Large intestine (tissue), 3 donors: ENCODE measurements around the gene MCC. TPM values are rescaled to one million over a fixed set of nuclear protein-coding genes. Genes with fewer than 3 reads are reported as not detected.

Experiments
- DNase-seq, 2 donors: peaks; one replicate each; pipeline versions ENCODE4 v3.0.0 to v3.0.0-alpha.2; 2013
- H3K27ac ChIP-seq: one replicate; pipeline ENCODE4 v1.5.1; 2013; ENCODE audit warnings: low read length
- H3K27me3 ChIP-seq: 2 replicates; pipeline ENCODE4 v1.6.1; 2013; ENCODE audit warnings: low read length; ENCODE audit not compliant: control insufficient read depth, insufficient read depth
- H3K36me3 ChIP-seq: 2 replicates; pipeline ENCODE4 v1.6.1; 2013; ENCODE audit warnings: low read length; ENCODE audit not compliant: control insufficient read depth, insufficient read depth
- H3K4me1 ChIP-seq: one replicate; pipeline ENCODE4 v1.6.1; 2013; ENCODE audit warnings: low read length; ENCODE audit not compliant: control insufficient read depth, insufficient read depth
- H3K4me3 ChIP-seq: one replicate; pipeline ENCODE4 v1.5.1; 2013; ENCODE audit warnings: low read length
- H3K9me3 ChIP-seq: one replicate; pipeline ENCODE4 v1.6.1; 2013; ENCODE audit warnings: mild to moderate bottlenecking, low read depth, low read length, moderate library complexity; ENCODE audit not compliant: control insufficient read depth
- WGBS: methylation state at CpG from one replicate; pipeline ENCODE4 v1.1.5; 2013; ENCODE audit warnings: low lambda C conversion rate; ENCODE audit not compliant: insufficient coverage; 5-methylcytosine and 5-hydroxymethylcytosine counted together
- polyA plus RNA-seq: library from polyadenylated mRNA; unstranded; fragments of 120-200 nt; gene quantifications from one replicate; pipeline ENCODE4 v1.2.1, GENCODE V29; 2013

The MCC gene
- polyA plus RNA-seq, 1 donor, result 5.2 TPM

DNA sequence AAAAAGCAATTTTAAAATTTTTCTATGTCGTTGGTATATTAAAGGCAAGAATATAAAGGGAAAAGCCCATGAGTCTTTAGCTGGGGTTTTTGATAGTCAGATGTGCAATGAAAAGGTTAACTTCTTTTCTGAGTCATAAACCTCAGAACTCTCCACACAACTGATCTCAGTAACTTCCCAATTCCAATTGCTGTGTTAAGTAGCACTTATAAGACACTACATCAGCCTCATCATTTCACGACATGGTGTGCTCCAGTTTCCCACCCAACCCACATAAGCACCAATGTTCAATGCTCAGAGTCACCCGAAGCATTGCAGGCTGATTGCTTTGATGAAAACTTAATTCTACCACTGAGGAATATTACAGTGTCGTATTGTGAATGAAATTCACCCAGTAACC lies 209.3 kb downstream of the MCC start:
- Histone ChIP-seq H3K9me3 (no peaks in the 10 kb centered on the region), H3K27ac (no peak overlapping the region), H3K4me3 (no peak overlapping the region), H3K4me1 (no peaks in the 10 kb centered on the region), H3K27me3 (no peaks in the 10 kb centered on the region), H3K36me3 (no peaks in the 10 kb centered on the region)
- 92% methylated on average over 1 of the region's 4 CpGs for WGBS
- DNase-seq, result no peak

DNA sequence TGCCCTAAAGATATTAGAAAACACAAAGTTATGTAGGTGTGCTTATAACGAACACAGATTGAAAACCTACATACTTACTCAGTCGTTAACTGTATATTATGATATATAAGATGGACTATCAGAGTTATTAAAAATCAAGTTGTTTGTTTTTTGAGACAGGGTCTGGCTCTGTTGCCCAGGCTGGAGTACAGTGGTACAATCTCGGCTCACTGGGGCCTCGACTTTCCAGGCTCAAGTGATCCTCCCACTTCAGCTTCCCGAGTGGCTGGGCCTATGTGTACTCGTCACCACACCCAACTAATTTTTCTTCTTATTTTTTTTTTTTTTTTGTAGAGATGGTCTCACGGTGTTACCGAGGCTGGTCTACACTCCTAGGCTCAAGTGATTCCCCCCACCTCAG lies 211.8 kb downstream of the MCC start:
- no peaks in the 10 kb centered on the region for H3K27me3 ChIP-seq
- H3K4me1 ChIP-seq, result no peaks in the 10 kb centered on the region
- 100% methylated on average over 1 of the region's 8 CpGs for WGBS
- H3K4me3 ChIP-seq, result no peak overlapping the region
- no peak for DNase-seq
- H3K36me3 ChIP-seq, result no peaks in the 10 kb centered on the region
- no peaks in the 10 kb centered on the region for H3K9me3 ChIP-seq
- H3K27ac ChIP-seq, result no peak overlapping the region

DNA sequence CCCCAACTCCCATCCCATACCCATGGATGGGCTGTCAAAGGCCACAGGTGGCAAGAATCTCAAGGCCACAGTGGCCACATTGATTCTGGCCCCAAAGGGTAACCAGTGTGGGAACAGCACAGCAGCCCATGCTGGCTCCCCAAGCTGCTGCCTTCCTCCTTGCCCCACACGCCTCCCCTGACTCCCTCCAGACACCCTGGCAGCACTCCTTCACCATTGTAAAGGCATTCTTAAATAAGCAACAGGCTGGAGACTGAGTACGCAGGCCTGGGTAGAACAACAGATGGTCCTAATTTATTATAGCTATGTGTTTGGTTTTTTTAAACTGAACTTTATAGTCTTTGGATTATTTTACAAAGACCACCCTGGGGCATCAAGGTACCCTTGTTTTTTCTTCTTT lies 212.3 kb downstream of the MCC start:
- Histone ChIP-seq H3K27me3 (no peaks in the 10 kb centered on the region), H3K4me3 (no peak overlapping the region), H3K9me3 (no peaks in the 10 kb centered on the region), H3K36me3 (no peaks in the 10 kb centered on the region), H3K4me1 (no peaks in the 10 kb centered on the region), H3K27ac (no peak overlapping the region)
- 100% methylated on average over 1 of the region's 2 CpGs for WGBS
- no peak for DNase-seq

DNA sequence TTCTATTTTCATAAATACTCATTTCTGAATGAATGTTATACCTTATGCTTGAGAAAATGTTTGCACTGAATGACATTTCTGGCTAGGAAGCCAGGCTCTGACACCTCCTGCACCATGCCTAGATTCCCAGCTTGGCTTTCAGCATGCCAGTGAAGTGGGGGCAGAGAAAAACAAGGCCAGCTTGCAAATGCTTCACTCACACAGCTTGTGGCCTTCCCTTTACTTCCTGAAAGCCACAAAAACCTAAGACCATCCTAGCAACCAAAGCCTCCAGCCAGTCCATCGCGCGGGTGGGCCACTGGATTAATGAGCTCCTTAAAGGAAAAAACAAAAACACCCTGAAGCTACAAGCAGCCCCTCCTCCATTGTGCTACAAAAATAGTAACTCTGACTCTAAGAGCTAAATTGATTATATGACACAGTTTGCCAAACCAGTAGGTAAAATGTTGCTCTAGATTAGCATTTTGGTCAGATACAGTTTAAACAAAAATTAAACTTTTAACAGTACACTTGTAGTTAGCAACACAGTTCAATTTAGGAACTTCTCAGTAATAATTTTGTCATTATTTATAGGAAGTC lies 213.3 kb downstream of the MCC start:
- Histone ChIP-seq H3K27ac (no peak overlapping the region), H3K9me3 (no peaks in the 10 kb centered on the region), H3K36me3 (no peaks in the 10 kb centered on the region), H3K4me3 (no peak overlapping the region), H3K27me3 (no peaks in the 10 kb centered on the region), H3K4me1 (no peaks in the 10 kb centered on the region)
- no peak for DNase-seq
- no CpG with 5 or more reads among the region's 3 CpGs for WGBS

DNA sequence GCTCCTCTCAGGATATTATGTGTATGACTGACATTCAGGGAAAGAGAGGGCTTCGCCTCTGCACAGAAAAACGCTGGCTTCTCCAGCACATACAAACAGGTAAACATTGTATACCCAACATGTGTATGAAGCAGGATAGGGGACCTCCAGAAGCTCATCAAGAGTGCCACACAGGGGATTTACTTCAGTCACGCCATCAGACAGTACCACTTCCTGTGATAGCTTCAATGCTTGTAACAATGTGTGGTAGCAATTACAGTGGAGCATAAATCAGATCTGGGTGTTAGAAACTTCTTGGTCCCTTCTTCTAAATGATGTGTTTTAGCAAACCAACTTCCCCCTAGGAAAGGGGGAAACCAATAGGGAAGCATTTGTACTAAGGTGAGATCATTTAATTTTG lies 214.3 kb downstream of the MCC start:
- H3K36me3 ChIP-seq, result no peaks in the 10 kb centered on the region
- DNase-seq, result no peak
- no peaks in the 10 kb centered on the region for H3K9me3 ChIP-seq
- no peaks in the 10 kb centered on the region for H3K27me3 ChIP-seq
- no peak overlapping the region for H3K4me3 ChIP-seq
- WGBS, result no CpG with 5 or more reads among the region's 3 CpGs
- H3K4me1 ChIP-seq, result no peaks in the 10 kb centered on the region
- no peak overlapping the region for H3K27ac ChIP-seq

DNA sequence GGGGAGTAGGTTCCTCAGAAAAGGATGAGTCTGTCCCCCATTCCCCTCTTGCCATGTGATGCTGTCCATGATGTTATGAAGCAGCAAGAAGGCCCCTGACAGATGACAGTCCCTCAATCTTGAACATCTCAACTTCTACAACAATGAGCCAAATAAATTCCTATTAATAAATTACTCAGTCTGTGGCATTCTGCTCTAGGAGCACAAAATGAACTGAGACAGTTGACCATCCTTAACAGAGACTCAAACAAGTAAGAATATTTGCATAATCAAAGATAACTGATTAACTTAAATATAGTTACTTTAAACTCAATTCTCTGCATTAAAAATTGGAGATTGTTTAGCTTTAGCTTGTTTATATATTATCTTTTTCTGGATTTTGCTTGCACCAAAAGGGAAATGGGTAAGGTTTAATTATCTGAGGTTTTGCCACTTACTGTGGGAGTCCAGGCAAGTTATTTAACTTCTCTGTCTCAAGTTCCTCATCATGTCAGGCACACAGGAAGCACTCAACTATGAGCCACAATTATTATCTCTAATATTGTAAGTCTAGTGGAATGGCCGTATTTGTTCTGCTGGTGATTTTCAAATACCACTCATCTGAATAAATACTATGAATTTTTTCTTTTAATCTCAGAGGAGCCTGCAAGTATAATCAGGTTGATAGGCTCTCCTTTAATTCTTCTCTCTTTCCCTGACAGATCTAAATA lies 216.4 kb downstream of the MCC start:
- 83% methylated on average over 1 of the region's 1 CpG for WGBS
- H3K4me1 ChIP-seq, result no peaks in the 10 kb centered on the region
- DNase-seq, result no peak
- H3K36me3 ChIP-seq, result no peaks in the 10 kb centered on the region
- no peak overlapping the region for H3K27ac ChIP-seq
- no peaks in the 10 kb centered on the region for H3K27me3 ChIP-seq
- H3K4me3 ChIP-seq, result no peak overlapping the region
- H3K9me3 ChIP-seq, result no peaks in the 10 kb centered on the region

DNA sequence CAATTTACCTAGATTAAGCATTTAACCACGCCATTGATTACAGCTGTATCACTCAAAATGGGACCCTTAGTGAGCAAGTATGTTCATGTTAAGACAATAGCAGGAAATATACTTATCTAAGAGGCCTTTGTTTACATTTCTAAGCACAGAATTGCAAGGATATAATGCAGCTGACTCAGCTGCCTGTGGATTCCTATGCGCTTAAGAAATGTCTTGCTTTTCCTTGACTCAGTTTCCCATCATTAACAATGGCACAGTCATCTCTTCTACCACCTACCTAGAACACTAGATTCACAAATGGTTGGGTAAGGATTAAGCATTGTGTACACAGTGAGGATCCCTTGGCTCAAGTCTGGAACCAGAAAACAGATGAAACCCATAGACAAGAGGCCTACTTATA lies 217.2 kb downstream of the MCC start:
- H3K27me3 ChIP-seq, result no peaks in the 10 kb centered on the region
- H3K9me3 ChIP-seq, result no peaks in the 10 kb centered on the region
- H3K36me3 ChIP-seq, result no peaks in the 10 kb centered on the region
- H3K27ac ChIP-seq, result no peak overlapping the region
- DNase-seq, result no peak
- no peak overlapping the region for H3K4me3 ChIP-seq
- H3K4me1 ChIP-seq, result no peaks in the 10 kb centered on the region
- 100% methylated on average over 1 of the region's 2 CpGs for WGBS

DNA sequence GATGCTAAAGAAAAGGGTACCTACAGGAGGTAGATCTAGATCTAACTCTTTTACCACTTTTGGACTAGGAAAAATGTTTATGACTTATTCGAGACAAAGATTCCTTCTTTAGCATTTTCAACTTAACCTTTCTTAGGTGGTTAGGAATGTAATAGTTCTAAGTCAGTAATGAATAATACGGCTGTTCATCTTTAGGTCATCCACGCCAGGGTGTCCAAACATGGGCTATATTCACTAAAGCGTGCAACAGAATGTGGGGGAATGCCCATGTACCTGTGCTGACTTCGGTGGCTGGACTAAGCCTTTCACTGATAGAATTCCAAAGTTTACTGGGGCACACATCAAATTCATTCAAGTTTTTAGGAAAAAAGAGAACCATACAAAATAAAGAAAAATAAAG lies 218.2 kb downstream of the MCC start:
- H3K27ac ChIP-seq, result no peak overlapping the region
- 100% methylated on average over 1 of the region's 5 CpGs for WGBS
- H3K9me3 ChIP-seq, result no peaks in the 10 kb centered on the region
- H3K4me1 ChIP-seq, result no peaks in the 10 kb centered on the region
- DNase-seq, result no peak
- H3K36me3 ChIP-seq, result no peaks in the 10 kb centered on the region
- no peaks in the 10 kb centered on the region for H3K27me3 ChIP-seq
- H3K4me3 ChIP-seq, result no peak overlapping the region

DNA sequence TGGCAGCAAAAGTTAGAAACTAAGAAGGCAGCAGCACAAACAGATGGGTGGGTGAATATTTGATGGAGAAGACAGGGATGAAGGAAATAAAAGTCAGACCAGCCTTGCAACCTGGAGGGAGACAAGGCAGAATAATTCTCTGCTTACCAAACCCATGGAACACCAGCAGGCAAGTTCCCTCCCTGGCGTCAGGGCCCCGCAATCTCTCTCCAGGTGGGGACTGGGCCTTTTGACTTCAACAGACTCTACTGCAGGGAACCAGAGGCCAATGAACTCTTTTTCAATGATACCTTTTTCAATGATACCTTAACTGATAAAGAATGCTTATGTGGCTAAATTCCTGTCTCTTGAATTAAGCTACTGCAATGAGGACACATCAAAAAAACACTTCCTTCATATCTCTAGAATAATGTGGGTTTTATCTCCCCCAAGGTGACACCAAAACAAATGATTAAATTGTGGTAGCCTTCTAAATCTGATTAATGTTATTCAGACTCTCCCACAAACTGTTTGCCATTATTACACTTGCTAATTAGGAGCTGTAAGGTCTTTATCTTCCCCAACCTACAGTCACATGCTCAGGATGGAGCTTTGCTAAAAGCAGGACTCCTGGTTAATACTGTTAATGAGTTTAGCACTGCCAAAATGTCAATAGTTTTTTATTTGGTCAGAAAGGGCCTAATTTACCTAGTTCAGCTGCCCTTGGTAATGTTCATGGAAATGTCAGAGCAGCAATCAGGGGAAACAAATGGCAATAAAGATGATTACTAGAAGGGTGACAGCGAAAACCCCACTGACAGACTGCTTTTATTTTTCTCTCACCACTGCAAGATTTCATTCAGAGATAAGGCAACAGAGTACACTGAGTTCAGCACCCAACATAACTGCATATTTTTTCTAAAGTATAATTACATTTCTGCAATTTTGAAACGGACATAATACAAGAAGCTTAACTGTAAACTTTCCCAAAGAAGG lies 218.9 kb downstream of the MCC start:
- Histone ChIP-seq H3K4me1 (no peaks in the 10 kb centered on the region), H3K27me3 (no peaks in the 10 kb centered on the region), H3K4me3 (no peak overlapping the region), H3K9me3 (no peaks in the 10 kb centered on the region), H3K27ac (no peak overlapping the region), H3K36me3 (no peaks in the 10 kb centered on the region)
- no peak for DNase-seq
- WGBS, result 41% methylated on average over 2 of the region's 4 CpGs

DNA sequence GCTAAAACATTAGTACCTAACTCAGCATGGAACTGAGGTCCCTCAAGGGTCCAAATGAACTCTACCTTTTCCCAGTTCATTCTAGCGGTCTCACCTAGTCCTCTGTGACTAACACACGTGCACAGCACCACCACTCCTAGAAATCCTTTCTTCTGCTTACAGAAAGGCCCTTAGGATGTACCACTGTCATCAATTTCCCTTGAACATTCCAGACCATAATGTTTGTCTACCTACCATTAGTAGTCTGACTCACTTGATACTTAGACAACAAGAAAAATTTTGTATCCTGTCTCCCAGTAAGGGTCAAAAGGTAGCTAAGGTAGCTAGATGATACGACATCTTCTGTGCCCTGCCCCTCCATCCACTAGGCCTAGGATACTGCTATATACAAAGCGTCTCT lies 220.0 kb downstream of the MCC start:
- 100% methylated on average over 1 of the region's 4 CpGs for WGBS
- H3K9me3 ChIP-seq, result no peaks in the 10 kb centered on the region

More for the DNA sequence above, 220.0 kb downstream of the MCC start:
- Histone ChIP-seq H3K27ac (no peak overlapping the region), H3K36me3 (no peaks in the 10 kb centered on the region), H3K27me3 (no peaks in the 10 kb centered on the region), H3K4me3 (no peak overlapping the region), H3K4me1 (no peaks in the 10 kb centered on the region)
- DNase-seq, result no peak
